COLO668 (cell line): ENCODE measurements around the gene CAMK1G.

ENCODE experiments used
- DNase-seq: peaks from one replicate; lab custom pipeline; 2025; ENCODE audit not compliant: unreplicated experiment; lab: John Stamatoyannopoulos, UW

CAMK1G gene

DNA sequence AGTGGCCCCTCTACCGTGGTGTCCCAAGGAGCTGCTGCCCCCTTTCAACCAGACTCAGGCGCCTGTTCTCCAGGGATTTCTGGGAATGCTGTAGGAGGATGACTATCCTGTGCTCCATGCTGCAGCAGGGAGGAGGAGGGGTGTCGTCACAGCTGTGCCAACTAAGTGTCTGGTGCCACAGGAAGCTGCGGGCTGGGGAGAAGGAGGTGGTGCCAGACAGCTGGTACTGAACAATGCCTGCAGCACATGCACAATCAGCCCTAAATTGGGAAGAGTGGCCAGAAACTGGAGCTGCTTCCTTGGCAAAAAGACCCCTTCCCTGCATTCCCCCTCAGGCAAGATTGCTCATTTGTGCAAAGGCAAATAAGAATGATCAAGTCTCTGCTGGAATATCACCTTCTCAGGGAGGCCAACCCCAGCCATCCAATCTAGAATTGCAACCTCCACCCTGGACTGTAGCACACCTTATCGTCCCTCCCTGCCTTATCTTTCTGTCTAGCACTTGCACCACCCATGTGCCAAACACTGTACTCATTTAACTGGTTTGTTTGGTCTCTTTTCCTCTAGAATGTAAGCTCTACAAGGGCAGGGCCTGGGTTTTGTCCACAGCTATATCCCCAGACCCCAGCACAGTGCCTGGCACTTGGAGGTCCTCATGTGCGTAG, 35.4 kb downstream of the CAMK1G start:
- no peak for DNase-seq

DNA sequence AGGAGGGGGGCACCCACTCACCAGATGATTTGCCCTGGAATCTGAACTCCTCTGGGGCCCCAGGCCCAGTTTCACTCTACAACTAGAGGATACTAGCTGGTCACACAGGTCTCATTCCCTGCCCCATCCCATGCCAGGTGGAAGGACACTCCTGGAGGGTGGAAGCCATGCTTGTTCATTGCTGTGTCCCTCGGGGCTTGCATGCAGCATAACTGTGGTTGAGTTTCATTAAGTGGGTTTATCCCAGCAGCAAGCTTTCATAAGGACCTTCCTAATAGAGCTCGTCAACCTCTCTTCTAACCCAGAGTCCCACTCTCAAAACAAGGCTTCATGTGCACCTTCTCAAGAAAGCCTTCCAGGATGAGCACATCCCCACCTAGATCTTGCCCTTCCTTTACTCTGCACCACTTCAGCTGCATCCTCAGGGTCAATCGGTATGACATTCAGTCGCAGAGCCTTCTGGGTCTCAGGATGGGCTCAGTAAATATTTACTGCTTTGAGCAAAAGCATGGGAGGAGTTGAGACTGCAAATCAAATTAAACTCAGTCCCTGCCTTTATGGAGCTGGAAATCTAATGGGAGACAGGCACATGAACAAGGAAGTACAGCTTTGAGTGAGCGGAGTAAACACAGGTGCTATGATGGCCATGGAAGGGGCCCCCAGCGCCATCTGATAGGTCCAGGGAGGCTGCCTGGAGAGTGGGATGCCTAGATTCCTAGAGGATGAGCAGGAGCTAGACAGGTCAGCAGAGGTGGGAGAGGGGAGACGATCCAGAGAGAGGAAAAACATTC, 36.4 kb downstream of the CAMK1G start:
- no peak for DNase-seq

DNA sequence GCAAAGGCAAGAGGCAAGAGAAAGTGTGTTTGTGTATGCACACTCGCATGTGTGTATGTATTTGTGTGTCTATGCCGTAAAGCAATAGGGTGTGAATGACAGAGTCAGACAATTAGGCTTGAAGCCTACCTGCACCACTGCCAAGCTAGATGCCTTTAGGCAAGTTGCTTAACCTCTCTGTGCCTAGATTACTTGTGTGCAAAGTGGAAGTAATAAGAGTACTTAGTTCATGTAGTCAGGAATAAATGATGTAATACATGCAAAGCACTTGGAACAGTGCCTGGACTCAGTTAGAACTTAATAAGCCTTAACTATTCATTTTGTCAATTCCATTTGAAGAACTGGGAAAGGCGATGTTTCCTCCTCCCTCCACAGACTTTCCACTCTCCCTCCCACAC, 37.0 kb downstream of the CAMK1G start:
- no peak for DNase-seq

GRCh38 chr1:209621286-209621685, 37.8 kb downstream of the CAMK1G start:
- DNase-seq = no peak

DNA sequence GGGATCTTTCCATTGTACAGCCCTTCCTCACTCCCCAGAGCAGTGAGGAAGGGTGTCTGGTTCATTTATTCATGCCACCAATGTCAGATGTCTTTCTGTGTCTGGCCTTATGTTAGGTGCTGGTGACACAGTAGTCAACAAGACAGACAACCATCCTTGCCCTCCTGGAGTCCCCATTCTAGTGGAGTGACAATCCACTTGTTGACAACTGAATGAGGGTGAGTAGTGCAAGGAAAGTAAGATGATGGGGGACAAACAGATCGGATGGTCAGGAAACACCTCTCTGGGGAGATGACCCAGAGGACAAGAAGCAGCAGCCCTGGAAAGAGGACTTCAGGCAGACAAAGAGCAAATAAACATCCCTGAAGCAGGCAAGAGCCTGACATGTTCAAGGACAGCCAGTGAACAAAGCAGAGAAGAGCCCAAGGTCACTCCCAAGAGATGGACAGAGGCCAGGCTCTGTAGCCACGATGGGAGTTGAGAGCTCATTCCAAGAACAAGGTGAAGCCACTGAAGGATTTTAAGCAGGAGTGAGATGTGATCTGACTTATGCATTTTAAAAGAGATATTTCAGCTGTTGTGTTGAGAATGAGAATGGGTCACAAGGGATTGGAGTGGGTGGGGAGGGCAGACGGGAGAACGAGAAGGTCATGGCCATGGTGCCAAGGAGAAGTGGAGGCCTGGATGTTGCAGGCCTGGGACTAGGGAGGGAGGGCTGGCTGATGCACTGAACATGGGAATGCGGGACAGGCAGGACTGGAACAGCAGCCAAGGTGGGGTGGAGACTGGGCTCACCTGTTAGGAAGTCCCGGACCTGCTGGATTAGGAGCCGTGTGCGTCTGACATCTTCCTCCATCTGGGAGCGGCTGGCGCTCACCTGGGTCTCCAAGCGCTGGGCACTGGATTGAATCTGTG, 38.5 kb downstream of the CAMK1G start:
- DNase-seq = no peak

GRCh38 chr1:209622841-209623829, 39.6 kb downstream of the CAMK1G start:
- DNase-seq = no peak

DNA sequence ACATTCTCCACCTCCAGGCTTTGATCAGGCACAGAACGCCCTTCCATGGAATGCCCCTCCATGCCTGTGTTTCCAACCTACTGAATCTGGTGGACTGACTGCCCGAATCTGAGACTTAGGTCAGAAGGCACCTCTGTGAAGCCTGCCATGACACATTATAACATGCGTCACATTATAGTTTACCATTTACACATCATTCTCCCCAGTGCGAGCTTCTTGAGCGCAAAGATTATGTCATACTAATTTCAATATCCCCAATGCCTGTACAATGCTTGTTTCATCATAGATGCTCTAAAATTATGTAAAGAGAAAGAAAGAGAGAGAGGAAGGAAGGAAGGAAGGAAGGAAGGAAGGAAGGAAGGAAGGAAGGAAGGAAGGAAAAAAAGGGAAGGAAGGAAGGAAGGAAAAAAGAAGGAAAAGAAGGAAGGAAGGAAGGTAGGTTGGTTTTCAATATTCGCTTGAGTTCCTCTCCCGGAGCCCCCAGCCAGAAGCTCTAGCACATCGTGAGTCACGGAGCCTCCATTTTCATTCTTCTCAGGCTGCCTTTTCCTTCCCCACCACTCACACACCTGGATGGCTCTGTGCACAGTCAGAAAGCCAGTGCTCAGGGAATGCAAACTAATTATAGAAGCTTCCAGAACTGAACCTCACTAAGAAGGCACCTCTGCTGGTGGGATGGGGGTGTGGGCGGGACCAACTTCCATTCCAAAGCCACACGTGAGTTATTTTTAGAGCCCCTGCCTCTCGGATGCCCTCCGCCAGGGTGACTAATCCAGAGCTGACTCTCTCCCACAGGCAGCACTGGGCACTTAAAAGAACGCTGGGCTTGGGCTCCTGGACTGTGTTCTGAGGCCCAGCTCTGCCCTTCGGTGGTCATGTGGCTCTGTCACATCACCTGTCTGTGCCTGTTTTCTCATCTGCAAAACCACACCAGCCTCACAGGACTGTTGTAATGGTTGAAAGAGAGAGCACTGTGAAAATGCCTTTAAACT, 41.3 kb downstream of the CAMK1G start:
- no peak for DNase-seq

GRCh38 chr1:209625791-209626285, 42.3 kb downstream of the CAMK1G start:
- no peak for DNase-seq

DNA sequence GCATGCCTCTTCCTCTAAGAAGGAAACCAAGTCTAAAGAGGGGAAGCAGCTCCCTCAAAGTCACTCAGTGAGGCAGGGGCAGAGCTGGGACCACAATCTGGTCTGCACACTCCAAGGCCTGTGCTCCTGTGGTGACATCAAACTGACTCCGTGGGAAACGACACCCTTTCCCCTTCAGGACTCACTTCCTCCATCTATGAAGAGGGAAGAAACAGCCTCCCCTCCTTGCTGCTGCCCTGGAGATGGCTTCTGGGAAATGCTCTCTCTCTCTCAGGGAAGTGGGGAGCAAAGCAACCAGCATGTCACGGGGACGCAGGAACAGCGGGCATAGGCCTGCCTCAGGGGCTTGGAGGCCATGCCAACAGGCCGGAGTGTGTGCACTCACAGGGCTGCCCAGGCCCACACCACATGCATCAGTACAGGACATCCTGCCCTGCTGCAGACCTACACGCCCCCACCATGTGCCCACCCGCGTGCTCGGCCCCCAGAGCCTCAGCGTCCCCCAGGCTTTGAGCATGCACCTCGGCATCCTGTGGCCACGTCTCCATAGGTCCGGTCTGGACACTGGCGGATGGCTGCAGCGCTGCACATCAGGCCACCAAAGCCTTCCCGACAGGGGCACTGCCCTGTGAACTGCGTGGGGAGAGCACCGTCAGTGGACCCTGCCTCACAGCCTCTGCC, 43.0 kb downstream of the CAMK1G start:
- DNase-seq = no peak

DNA sequence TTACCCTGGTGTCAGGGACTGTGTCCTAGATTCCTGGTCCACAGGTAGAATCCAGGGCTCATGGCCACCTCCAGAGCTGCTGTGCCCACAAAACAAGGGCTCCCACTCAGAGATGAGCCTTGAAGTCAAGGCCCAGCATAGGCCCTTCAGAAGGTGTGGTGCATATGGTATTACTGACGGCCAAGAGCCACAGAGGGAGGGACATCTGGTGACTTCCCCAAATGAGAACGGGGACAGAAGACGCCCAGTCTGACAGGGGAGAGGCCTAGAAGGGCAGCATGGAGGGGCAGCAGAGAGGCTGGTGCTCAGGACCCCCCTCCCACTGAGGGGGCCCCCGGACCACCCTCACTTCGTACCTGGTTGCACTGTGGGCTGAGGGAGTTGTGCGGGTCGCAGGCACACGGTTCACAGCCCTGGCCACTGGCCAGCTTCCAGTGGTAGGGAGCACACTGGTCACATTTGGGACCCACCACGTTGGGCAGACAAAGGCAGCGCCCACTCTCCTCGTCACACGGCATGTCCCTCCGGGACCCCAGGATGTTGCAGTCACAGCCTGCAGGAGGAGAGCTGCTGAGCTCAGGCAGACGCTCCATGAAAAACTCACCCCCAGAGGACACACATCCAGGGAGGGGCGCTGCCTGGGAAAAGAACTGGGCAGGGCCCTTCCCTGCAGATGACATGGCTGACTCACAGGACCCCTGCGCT, 43.7 kb downstream of the CAMK1G start:
- DNase-seq = no peak

DNA sequence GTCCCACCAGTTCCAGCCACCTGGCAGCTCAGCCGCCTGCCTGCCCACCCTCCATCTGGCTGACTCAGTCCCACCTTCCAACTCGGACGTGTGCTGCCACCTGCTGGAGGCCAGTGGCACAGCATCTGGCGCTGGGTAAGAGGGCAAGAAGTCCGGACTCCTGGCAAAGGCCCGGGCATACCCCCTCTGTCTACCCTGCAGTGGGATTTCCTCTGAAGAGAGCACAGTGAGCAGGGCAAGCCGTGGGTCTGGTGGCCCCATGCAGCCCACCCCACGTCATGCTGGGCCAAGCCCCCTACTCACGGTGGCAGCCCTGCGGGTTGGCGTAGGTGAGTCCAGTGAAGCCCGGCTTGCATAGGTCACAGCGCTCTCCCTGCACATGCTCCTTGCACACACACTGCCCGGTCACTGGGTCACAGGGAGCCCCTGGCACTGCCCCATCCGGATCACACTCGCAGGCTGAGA, 44.2 kb downstream of the CAMK1G start:
- DNase-seq = peak; percentile 65

- DNase-seq = no peak
Observed at GRCh38 chr1:209628618-209629299, 45.2 kb downstream of the CAMK1G start.

GRCh38 chr1:209629621-209630382, 46.3 kb downstream of the CAMK1G start:
- DNase-seq = no peak

DNA sequence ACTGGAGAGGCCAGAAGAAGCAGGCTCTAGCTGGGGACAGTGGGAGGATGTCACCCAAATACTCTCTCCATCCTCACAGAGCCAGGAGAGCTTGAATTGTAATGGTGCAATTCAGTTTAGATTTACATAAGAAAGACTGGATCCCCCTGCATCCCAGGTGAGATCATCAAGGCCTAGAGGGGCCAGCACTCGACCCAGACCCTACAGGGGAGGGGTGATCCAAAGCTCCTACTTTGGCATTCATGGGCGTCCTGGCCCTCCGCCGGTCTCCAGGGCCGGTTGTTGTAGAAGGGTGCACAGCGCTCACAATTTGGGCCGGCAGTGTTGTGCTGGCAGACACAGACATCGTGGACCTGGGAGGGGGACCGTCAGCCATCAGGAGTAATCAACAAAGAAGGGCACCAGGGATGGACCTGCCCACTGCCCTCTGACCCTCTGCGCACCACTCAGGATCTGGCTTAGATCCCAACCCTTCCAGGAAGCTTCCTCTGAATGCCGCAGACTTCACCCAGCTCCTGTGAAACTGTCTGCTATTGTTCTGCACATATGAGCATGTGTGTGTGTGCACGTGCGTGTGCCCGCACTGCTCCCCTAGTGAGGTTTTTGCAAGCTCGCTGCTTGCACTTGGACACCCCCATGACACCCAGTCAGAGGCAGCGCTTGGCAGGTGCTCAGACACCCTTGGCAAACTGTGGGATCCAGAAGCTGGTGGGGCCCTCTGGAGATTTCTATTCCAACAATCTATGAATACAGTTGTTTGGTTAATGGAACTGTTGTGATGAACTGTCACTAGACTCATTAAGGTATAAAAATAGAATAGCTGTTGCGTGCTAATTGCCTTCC, 47.1 kb downstream of the CAMK1G start:
- no peak for DNase-seq

- no peak for DNase-seq
Observed at GRCh38 chr1:209633335-209633997, 50.0 kb downstream of the CAMK1G start.
